Measurements from ENCODE around the gene RASGRP3.
"Not testable (repeated sequence)": the region's sequence is repeated elsewhere in the genome, so short reads cannot be mapped to it uniquely, and the experiment has no call there.

Gene RASGRP3

DNA sequence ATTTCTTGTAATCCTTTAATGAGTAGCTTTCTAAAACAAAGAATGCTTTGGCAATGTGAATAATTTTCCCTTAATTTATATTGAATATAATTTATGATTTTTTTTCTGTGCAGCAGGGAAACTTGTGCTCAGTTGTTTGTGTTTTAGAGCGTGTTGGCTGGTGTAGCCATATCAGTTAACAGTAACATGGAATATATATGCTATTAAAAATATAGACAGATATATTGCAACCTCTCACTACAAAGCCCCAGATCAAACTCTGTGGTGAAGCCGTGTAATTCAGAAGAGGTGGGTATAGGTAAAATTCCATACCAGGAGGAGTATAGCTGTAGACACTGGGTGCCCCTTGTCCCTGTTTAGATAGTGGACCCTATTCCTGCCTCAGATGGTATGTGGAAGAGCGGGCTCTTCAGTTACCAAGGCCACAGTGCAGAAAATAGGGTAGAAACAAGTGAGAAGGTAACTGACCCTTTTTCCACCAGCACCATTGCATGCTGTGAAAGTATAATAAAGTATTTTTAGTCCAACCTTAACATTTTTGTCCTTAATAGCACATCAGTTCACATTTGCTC is 18.1 kb upstream of the RASGRP3 start:
- DNase-seq: no peak

GRCh38 chr2:33459745-33460144 is 16.7 kb upstream of the RASGRP3 start:
- no peak for DNase-seq

DNA sequence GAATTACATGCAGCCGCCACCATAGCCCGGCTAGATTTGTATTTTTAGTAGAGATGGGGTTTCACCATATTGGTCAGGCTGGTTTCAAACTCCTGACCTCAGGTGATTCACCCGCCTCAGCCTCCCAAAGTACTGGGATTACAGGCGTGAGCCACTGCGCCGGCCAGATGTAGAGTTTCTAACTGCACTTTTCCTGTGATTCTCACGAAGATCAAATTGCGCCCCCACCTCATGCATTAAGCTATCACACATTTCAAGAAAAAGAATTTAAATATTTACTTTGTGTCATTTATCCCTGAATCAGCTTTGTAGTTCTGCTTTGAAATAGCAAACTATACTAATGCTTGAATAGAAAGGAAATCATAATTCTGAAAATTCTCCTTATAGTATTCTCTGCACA is 13.9 kb upstream of the RASGRP3 start:
- DNase-seq: not testable (repeated sequence)

DNA sequence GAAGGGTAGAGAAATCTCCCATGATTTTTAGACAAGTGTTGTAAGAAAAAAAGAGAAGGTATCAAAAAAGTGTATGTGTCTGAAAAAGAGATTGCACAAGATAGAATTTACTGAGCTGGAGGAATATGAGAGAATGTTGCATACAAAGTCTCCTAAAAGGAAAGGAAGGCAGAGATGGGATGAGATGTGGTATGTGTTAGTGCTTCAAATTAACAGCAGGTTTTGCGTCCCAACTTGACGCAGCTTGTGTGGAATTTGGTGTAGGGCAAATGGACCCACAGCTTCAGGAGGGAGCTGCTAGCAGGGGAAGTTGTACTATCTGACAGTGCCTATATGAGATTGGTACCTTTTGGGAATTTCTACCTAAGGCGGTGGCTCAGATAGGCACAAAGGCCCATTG is 9.0 kb upstream of the RASGRP3 start:
- no peak for DNase-seq

GRCh38 chr2:33469238-33469637 is 7.2 kb upstream of the RASGRP3 start:
- DNase-seq: no peak

DNA sequence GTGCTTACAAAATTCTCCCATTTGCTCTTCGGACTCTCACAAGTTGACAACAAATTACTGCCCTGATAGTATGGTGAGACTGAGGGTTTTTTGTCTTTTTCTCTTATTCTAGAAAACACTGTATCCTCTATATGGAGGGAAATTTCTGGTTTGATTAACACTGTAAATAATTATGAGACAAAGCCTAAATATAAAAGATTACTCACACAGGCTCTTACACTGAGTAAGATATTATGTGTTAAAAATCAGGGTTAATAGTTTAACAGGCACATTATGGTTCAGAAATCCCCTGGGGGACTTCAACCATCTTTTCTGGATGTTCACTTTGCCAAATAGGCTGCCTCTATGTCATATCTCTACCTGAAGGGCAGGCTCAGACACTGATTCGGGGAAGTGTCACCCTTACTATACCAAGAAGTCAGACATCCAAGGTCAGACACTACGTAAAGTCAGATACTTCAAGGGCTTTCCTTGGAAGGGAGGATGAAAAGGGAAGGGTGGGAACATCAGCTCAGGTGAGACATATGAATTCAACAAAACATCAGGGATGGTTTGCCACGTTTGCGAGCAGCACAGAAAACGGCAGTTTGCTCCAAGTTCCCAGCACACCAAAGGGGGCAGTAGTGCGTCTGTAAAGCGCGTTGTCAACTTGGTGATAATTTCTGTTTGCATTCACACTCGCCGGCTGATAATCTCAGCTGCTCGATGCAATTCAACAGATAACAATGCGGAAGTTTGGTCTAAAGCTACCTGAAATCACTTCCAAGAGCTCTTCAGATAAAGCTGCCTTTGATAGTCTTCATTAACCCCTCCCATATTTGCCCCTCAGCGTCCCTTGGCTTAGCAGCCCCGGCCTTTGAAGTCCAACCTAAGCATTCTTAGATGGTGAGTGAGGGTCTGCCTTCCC is 972 bp upstream of the RASGRP3 start:
- DNase-seq: peak; percentile 76 to 89

GRCh38 chr2:33476793-33477190 is 343 bp downstream of the RASGRP3 start:
- no peak for DNase-seq

DNA sequence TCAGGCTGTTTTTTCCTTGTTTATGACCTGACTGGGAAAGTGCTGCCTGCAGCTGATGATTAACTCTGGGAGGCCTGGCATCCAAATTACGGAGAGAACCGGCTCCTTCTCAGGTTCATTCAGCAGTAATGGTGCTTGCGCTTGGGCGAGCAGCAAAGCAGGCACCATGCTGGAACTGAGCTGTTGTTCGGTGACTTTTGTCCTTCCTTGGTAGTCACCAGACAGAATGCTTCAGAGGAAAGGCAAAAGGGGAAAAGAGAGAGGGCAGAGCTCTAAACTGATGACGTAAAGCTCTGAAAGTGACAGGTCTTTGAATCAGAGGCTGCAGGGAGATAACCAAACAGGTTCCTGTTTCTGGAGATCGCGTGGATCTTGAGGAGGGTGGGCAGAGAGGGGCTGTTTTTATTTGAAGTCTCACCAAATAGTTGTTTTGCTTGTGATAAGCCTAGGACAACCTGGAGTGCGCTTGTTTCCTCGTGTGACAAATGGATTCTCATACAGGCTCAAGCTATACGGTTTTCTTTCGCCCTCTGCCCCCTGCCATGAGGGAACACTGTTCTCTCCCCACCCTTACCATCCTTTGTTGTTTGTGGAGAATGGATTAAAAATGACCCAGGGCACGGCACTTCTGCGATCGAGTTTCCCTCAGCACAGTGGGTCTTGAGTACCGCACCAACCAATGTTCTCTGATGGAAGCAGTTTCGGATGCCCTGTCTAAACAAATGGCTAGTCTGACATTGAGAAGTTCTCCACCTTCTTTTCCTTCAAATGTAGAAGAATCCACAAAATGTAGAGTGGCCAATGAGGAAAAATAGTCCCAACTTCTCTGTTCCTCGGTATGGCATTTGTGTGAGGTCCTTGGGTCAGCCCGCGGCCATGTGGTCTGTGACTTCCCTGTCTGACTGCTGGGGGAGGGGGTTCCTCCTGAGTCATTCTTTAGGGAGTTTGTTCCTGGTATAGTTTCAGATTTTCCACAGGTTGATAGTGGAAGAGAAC is 1.3 kb downstream of the RASGRP3 start:
- peak; percentile 41 to 62 for DNase-seq

- DNase-seq: no peak
Observed at GRCh38 chr2:33478968-33479731, 2.7 kb downstream of the RASGRP3 start.

- no peak for DNase-seq
Observed at GRCh38 chr2:33482518-33482917, 6.1 kb downstream of the RASGRP3 start.

- no peak for DNase-seq
Observed at GRCh38 chr2:33484042-33484621, 7.7 kb downstream of the RASGRP3 start.

- DNase-seq: no peak
Observed at GRCh38 chr2:33485051-33485450, 8.6 kb downstream of the RASGRP3 start.

DNA sequence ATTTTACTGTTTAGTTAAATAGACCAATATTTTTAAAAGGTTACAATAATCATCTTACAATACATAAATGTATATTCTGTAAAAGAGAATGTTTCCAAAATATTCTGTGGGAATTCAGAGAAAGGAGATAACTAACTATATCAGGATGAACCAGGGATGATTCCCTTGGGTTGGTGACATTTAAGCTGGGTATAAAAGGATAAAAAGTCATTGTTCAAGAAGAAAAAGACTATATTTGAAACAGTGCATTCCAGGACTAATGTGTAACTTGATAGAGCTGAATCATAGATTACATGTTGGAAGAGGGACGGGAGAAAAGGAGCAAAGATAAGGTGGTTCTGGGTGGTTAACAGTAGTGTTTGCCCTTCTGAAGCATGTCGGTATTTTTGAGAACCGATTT is 10.1 kb downstream of the RASGRP3 start:
- DNase-seq: no peak

- DNase-seq: no peak
Observed at GRCh38 chr2:33488178-33488690, 11.8 kb downstream of the RASGRP3 start.

- DNase-seq: no peak
Observed at GRCh38 chr2:33488715-33489540, 12.5 kb downstream of the RASGRP3 start.

DNA sequence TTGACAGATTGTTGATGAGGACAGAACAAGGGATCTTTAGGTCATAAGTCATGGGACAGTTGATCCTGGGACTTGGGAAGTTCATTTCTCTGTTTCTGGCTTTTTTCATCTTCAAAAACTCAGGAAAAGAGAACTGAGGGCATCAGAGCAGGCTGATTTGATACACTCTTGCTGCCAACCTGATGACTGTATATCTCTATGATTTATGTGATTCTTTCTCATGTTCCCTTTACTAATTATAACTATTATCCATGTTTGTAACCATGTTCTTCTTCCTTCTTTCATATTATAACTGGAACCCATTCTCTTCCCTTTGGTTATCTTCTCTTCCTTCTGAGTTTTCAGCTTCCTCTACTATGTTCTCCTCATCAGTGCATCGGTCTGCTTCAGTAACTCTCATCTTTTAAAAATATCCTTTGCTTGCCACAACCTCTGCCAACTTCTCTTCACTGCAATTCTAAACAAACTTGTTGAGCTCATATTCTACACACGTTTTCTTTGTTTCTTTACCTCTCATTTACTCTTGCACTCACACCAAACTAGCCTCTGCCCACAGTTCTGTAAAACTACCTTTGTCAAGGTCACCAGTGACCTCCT is 13.5 kb downstream of the RASGRP3 start:
- DNase-seq: no peak

DNA sequence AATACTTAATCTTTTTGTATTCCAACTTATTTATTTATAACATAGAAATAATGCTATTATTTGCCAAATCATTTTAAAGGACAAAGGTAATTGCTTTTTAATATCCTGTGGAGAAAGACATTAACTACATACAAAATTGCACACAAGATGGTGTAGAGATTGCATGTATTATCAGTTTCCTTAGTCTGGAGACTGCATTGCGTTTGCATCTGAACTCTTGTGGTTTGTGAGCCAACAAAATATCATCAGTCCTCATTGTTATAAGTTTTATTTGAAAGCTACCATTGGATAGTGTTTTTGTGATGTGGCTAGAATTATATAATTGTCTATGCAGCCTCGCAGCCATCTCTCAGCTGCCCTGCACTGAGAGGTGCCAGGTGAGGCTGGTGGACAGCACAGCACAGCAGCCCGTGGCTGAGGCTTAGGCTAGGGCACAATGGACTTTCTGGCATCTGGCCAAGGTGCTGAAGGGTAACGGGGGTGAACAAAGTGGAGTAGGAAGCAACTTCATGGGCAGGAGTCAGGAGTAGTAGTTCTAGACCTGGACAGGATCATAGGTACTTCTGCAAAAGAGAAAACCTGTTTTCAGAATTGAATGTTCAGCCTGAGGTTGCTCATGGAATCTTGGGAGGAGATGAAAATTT is 15.1 kb downstream of the RASGRP3 start:
- no peak for DNase-seq

DNA sequence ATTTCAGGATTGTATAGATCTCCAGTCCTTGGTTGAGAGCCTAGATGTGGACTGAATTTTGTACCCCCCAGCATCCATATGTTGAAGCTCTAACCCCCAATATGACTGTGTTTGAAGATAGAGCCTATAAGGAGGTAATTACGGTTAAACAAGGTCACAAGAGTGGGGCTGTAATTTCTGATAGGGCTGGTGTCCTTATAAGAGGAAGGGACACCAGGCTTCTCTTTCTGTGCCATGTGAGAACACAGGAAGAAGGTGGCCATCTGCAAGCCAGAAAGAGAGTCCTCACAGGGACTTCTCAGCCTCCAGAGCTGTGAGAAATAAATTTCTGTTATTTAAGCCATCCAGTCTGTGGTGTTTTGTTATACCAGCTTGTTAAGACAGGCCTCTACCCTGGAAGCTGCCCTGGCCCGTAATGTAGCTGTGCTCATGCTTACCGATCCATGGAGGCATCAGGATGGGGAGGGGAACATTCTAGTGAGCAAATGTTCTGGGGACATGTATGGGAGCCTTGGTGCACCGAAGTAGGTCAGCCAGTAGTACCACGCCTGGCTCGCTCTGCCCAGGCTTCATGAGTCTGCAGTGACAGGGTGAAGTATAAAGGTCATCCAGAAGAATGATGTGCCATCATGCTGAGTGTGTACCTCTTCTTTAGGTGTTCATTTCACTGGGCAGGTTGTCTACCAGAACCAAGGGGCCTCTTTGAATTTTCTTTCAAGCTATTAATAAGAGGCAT is 16.1 kb downstream of the RASGRP3 start:
- DNase-seq: no peak

DNA sequence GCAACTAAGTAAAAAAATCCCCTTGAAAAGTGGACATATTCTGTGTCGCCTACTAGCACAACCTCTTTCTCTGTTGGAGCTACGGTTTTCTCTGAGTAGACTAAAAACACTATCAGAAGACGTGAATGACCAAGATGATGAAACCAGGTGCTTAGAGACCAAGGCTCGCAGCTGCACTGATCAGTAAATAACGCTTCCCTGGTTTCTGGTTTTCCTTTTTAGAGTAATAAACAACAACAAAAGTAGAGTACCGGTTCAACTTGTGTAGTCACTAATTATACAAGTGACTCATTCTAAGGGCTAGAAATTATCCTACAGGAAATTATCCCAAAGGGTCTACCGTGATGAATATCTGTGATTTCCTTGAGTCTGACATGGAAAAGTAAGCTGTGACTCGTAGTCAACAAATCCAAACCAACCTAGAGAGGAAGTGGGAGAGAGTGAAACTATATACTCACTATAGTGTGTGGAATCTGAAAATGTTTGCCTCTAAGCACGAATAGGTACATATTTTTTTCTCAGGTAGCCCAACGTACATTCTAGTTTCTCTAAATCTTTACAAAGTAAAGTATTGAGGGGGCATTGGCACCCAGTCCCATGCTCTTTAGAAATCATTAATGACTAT is 17.8 kb downstream of the RASGRP3 start:
- DNase-seq: no peak
